GM23248 (cell line): Measurements from ENCODE around the gene GTF2H2C. TPM values are rescaled to one million over a fixed set of nuclear protein-coding genes. Genes with fewer than 3 reads are reported as not detected.
"Not testable (repeated sequence)": the region's sequence is repeated elsewhere in the genome, so short reads cannot be mapped to it uniquely, and the experiment has no call there.

ENCODE experiments used
- DNase-seq: peaks from one replicate; pipeline ENCODE4 v3.0.0-alpha.2; 2015
- H2AFZ ChIP-seq: fragments of 200-600 bp; sonication (generic); 2 replicates; pipeline ENCODE4 v1.6.1; 2016; ENCODE audit warnings: antibody characterized with exemption
- H3F3A ChIP-seq: fragments of 200-600 bp; sonication (generic); 2 replicates; pipeline ENCODE4 v1.6.1; 2016; ENCODE audit warnings: mild to moderate bottlenecking, antibody characterized with exemption, mixed run types; ENCODE audit not compliant: insufficient read depth
- H3K27ac ChIP-seq: fragments of 200-600 bp; sonication (generic); 2 replicates; pipeline ENCODE4 v1.5.1; 2016; ENCODE audit warnings: mild to moderate bottlenecking
- H3K27me3 ChIP-seq: fragments of 200-600 bp; sonication (generic); replicated peaks from 2 replicates; pipeline ENCODE4 v1.6.1; 2016; ENCODE audit warnings: mild to moderate bottlenecking; ENCODE audit not compliant: insufficient read depth
- H3K36me3 ChIP-seq: fragments of 200-600 bp; sonication (generic); 2 replicates; pipeline ENCODE4 v1.6.1; 2016; ENCODE audit warnings: low read depth, mild to moderate bottlenecking
- H3K4me1 ChIP-seq: fragments of 200-600 bp; sonication (generic); 2 replicates; pipeline ENCODE4 v1.6.1; 2016; ENCODE audit warnings: mild to moderate bottlenecking; ENCODE audit not compliant: insufficient read depth
- H3K4me2 ChIP-seq: fragments of 200-600 bp; sonication (generic); one replicate; pipeline ENCODE4 v1.6.1; 2016; ENCODE audit warnings: mild to moderate bottlenecking; ENCODE audit not compliant: unreplicated experiment
- H3K4me3 ChIP-seq: fragments of 200-600 bp; sonication (generic); 2 replicates; pipeline ENCODE4 v1.5.1; 2016; ENCODE audit warnings: mild to moderate bottlenecking
- H3K79me2 ChIP-seq: fragments of 200-600 bp; sonication (generic); 2 replicates; pipeline ENCODE4 v1.6.1; 2016; ENCODE audit warnings: mild to moderate bottlenecking; ENCODE audit not compliant: insufficient read depth
- H3K9ac ChIP-seq: fragments of 200-600 bp; sonication (generic); 2 replicates; pipeline ENCODE4 v1.6.1; 2016; ENCODE audit warnings: mild to moderate bottlenecking
- H3K9me2 ChIP-seq: fragments of 200-600 bp; sonication (generic); 2 replicates; pipeline ENCODE4 v1.6.1; 2016; ENCODE audit warnings: mixed run types, mild to moderate bottlenecking, moderate library complexity; ENCODE audit not compliant: insufficient read depth
- H3K9me3 ChIP-seq: fragments of 200-600 bp; sonication (generic); one replicate; pipeline ENCODE4 v1.6.1; 2017; ENCODE audit warnings: low read depth
- H4K20me1 ChIP-seq: fragments of 200-600 bp; sonication (generic); 2 replicates; pipeline ENCODE4 v1.6.0; 2016; ENCODE audit not compliant: insufficient read depth
- WGBS, 2 experiments: methylation state at CpG; one replicate each; pipeline ENCODE4 v1.1.6; 2015 to 2017; ENCODE audit warnings: low lambda C conversion rate in 2 of 2, low coverage in 1 of 2; ENCODE audit errors: missing lambda C conversion rate in 2 of 2; 5-methylcytosine and 5-hydroxymethylcytosine counted together
- in situ Hi-C: fragments of 300-500 bp; cut with MboI; formaldehyde crosslinking; loops from 2 replicates; pipeline ENCODE4 v1.15.0; 2020
- polyA plus RNA-seq: library from polyadenylated mRNA; unstranded; fragments of >200 nt; fragmentation: Nextera tagmentation; extraction: Ambion mirVana; gene quantifications from 2 replicates; pipeline ENCODE4 v1.2.1, GENCODE V29; 2016
- total RNA-seq: library from RNA; depleted of rRNA; stranded (reverse); fragments of >200 nt; shearing (Covaris generic); gene quantifications from 2 replicates; pipeline ENCODE4 v1.2.3, GENCODE V29; 2014

GTF2H2C gene
- total and polyA plus RNA-seq, 2 experiments from 2014 or later, result 24.4 to 33.3 TPM

DNA sequence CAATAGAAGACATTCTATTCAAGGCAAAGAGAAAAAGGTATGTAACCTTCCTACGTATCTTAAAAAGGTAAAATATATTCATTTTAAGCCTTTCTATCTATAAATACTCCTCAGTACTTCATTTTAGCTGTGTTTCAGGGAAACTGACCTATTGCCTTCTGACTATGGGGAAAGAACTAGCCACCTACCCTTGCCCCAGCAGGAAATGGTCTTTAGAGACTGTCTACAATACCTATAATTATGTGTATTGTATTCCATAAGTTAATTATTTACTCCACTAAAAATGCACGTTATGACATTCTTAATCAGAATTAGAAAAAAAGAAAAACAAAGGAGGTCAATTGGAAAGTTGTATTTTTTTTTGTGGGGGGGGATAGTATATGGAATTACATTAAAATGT, 6.2 kb downstream of the GTF2H2C start:
- H3K9me2 ChIP-seq, in situ Hi-C loops, H3K4me2 ChIP-seq, H3K27me3 ChIP-seq, H3K27ac ChIP-seq, H3K36me3 ChIP-seq, H3K9me3 ChIP-seq, DNase-seq, H3K4me3 ChIP-seq, H2AFZ ChIP-seq, H3K4me1 ChIP-seq, H3K79me2 ChIP-seq, H3F3A ChIP-seq, H3K9ac ChIP-seq, H4K20me1 ChIP-seq: not testable (repeated sequence)
- 94 to 98% methylated on average over 2 of the region's 2 CpGs for WGBS, 2 experiments

DNA sequence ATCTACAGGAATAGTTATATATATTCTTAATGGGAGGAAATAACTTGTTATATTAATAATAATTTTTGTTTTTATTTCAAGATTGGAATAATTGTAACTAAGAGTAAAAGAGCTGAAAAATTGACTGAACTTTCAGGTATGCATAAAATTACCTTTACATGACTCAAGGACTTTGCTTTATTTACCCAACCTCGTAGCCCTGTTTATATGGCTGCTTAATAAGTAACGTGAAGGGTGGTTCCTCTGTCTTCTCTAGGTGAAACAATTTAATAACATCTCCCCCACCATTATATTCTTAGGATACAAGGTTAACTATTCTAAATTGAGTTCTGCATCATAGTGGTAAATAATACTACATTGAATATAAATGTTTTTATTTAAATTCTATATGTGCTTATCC, 8.1 kb downstream of the GTF2H2C start:
- H2AFZ ChIP-seq, in situ Hi-C loops, H3K36me3 ChIP-seq, H3K9ac ChIP-seq, H3K27me3 ChIP-seq, DNase-seq, H3K9me3 ChIP-seq, H3K4me3 ChIP-seq, H3K4me1 ChIP-seq, H3K27ac ChIP-seq, H3K4me2 ChIP-seq, H3K9me2 ChIP-seq, H4K20me1 ChIP-seq, H3F3A ChIP-seq, H3K79me2 ChIP-seq: not testable (repeated sequence)
- 93 to 100% methylated on average over 1 of the region's 2 CpGs for WGBS, 2 experiments

DNA sequence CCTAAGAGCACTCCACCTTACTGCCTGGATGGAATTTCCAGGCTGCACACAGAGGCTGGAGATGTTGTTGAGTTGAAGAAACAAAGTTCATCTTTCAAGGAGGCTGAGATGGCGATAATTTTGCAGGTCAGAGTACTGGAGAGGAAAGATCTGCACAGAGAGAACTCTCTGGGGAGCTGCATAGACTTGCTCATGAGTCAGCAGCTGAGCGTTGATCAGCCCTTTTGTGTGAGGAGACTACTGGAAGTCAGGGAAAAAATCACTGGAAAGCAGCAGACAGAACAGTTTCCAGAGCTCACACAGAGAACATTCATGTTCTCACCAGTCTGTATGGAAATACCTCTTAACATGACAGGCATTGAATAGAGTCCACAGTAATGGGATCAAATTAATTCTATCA, 23.4 kb downstream of the GTF2H2C start:
- H2AFZ ChIP-seq, in situ Hi-C loops: not testable (repeated sequence)
- no CpG with 5 or more reads among the region's 2 CpGs for WGBS, 2 experiments

DNA sequence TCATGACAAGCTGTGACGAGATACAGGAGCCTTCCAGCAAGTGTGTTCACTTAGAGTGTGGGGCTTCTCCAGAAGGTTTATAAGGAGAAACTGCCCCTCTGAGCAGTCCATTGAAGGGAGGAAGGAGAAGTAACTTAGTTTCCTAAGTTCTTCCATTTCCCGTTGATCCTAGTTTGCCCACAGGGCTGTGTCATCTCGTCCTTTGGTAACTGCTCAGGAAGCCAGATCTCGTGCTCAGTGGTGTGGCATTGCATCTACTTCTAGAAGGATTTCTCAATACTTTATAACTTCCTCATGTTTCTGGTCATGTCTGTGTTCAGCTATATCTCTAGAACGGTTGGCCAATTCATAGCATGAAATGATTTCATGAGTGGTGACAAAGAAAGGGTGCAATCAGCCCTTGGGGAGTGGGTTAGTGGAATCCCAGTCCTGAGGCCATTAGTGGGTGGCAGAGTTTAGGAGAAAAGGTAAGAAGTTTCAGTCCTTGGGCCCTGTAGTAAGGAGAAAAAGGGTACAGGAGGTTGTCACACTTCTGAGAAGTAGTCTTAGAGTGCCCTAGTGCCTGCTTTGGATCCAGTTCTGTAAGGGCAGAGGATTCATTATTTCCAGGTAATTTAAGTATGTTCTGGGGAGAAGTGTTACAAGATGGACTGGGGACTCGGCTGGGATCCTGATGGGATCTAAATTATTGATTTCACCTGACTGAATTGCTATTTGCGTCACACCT, 36.3 kb downstream of the GTF2H2C start:
- H3K9me3 ChIP-seq, H3K27ac ChIP-seq, H3K4me3 ChIP-seq, H3K79me2 ChIP-seq, H3K9ac ChIP-seq, DNase-seq, H3F3A ChIP-seq, H3K27me3 ChIP-seq, H3K36me3 ChIP-seq, in situ Hi-C loops, H3K4me1 ChIP-seq, H3K9me2 ChIP-seq, H2AFZ ChIP-seq, H3K4me2 ChIP-seq, H4K20me1 ChIP-seq: not testable (repeated sequence)
- 25 to 58% methylated on average over 1 to 3 of the region's 7 CpGs for WGBS, 2 experiments

More for the DNA sequence above, 23.4 kb downstream of the GTF2H2C start:
- not testable (repeated sequence) for H3K4me3 ChIP-seq, H3K4me1 ChIP-seq, H3K79me2 ChIP-seq, H4K20me1 ChIP-seq, H3K9me3 ChIP-seq, H3K9me2 ChIP-seq, H3K4me2 ChIP-seq, H3F3A ChIP-seq, H3K36me3 ChIP-seq, DNase-seq, H3K27ac ChIP-seq, H3K9ac ChIP-seq, H3K27me3 ChIP-seq

DNA sequence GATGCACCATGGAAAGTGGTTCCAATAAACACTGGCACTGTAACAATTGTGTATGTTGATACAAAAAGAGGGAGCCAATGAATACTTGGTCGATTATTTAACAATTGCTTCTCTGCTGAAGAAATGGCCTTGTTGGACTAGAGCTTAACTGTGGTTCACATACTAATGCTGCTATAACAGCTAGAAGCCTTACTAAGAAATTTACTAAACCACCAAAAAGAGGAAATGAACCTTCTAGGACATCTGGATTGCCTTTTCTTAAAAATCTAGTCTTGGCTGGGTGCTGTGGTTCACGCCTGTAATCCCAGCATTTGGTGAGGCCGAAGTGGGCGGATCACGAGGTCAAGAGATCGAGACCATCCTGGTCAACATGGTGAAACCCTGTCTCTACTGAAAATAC, 42.0 kb downstream of the GTF2H2C start:
- H3K79me2 ChIP-seq, in situ Hi-C loops, H4K20me1 ChIP-seq: not testable (repeated sequence)

DNA sequence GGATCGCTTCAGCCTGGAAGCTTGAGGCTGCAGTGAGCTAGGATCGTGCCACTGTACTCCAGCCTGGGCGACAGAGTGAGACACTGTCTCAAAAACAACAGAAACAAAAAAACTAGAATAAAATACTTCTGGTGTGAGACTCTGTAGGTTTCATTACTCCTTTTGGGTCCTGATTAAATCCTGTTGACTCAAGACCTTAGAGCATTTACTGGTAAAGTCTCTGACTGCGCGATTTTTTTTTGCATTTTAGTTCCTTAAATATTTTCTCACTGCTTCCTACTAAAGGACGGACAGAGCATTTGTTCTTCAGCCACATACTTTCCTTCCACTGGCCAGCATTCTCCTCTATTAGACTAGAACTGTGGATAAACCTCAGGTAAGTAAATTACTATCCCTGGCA, 46.8 kb downstream of the GTF2H2C start:
- H3K27ac ChIP-seq, H4K20me1 ChIP-seq, in situ Hi-C loops, DNase-seq, H3K9ac ChIP-seq, H3K4me2 ChIP-seq, H2AFZ ChIP-seq, H3K9me2 ChIP-seq, H3K79me2 ChIP-seq, H3K4me3 ChIP-seq, H3K4me1 ChIP-seq, H3K27me3 ChIP-seq, H3K36me3 ChIP-seq, H3K9me3 ChIP-seq, H3F3A ChIP-seq: not testable (repeated sequence)
- 68 to 73% methylated on average over 3 of the region's 6 CpGs for WGBS, 2 experiments

More for the DNA sequence above, 42.0 kb downstream of the GTF2H2C start:
- H3K4me1 ChIP-seq, H3F3A ChIP-seq, H3K27me3 ChIP-seq, H2AFZ ChIP-seq, H3K4me2 ChIP-seq, H3K9me2 ChIP-seq, H3K27ac ChIP-seq, H3K9ac ChIP-seq, H3K36me3 ChIP-seq, H3K4me3 ChIP-seq, H3K9me3 ChIP-seq, DNase-seq: not testable (repeated sequence)
- WGBS, 2 experiments, result 63% methylated on average over 2 of the region's 6 CpGs; no CpG with 5 or more reads in 1 of the 2 experiments

DNA sequence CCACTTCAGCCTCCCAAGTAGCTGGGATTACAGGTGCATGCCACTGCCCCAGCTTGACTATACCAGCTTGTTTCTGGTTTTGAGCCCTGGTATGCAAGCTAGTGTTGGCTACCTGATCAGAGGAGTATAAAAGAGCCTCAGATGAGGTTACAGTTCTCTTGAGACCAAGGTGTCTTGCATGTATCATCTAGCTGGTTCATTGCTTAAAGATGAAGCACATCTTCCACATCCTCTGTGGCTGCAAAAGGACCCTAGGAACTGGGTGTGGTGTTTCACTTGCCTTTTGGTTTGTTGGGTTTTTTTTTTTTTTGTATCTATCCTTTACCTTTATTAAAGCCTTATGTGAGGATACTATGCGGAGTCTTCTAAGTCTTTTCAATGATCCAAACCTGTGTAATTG, 47.8 kb downstream of the GTF2H2C start:
- H3K36me3 ChIP-seq, H2AFZ ChIP-seq, in situ Hi-C loops, H3K79me2 ChIP-seq, H3F3A ChIP-seq, H3K4me3 ChIP-seq, H3K9me2 ChIP-seq, H3K4me1 ChIP-seq, H3K27me3 ChIP-seq, H3K9ac ChIP-seq, H3K27ac ChIP-seq, DNase-seq, H4K20me1 ChIP-seq, H3K9me3 ChIP-seq, H3K4me2 ChIP-seq: not testable (repeated sequence)
- WGBS, 2 experiments, result no CpG with 5 or more reads among the region's 1 CpG
